Colonic mucosa (tissue), 4 donors: ENCODE measurements around the gene ADGRL3. TPM values are rescaled to one million over a fixed set of nuclear protein-coding genes. Genes with fewer than 3 reads are reported as not detected.

ENCODE experiments used
- DNase-seq: peaks from one replicate; pipeline ENCODE4 v3.0.0-alpha.2; 2020
- H3K27ac ChIP-seq: fragments of 200-600 bp; one replicate; pipeline ENCODE4 v1.8.0; 2021
- H3K27me3 ChIP-seq: fragments of 200-600 bp; one replicate; pipeline ENCODE4 v1.8.0; 2021
- H3K36me3 ChIP-seq: fragments of 200-600 bp; one replicate; pipeline ENCODE4 v1.8.0; 2021
- H3K4me1 ChIP-seq: fragments of 200-600 bp; one replicate; pipeline ENCODE4 v1.8.0; 2021; ENCODE audit warnings: mild to moderate bottlenecking
- H3K4me3 ChIP-seq: fragments of 200-600 bp; one replicate; pipeline ENCODE4 v1.8.0; 2021
- H3K9ac ChIP-seq, 2 donors: one replicate each; pipeline ENCODE4 v1.7.0; 2013; ENCODE audit warnings: control low read depth in 2 of 2, low read depth in 2 of 2, low read length in 2 of 2
- H3K9me3 ChIP-seq: fragments of 200-600 bp; one replicate; pipeline ENCODE4 v1.8.0; 2021
- CTCF ChIP-seq: fragments of 200-600 bp; IDR thresholded peaks from one replicate; pipeline ENCODE4 v1.8.0; 2022; ENCODE audit warnings: antibody characterized with exemption, mild to moderate bottlenecking
- intact Hi-C: fragments of 100-400 bp; cut with DNase I; formaldehyde crosslinking; loops from one replicate; pipeline ENCODE4 v1.14.1; 2022
- total RNA-seq, 2 donors: library from RNA; stranded (reverse); fragmentation: NEBNext Ultra II Directional in 1 of 2; extraction: Animal tissue kit (Norgen Biotek cat#: 25700) in 1 of 2; gene quantifications; one replicate each; pipeline ENCODE4 v1.2.1, GENCODE V29; 2021
- donor health status: healthy.
- donor health status: DM: no; HTN: no; CAD: no.
- donor health status: DM: no; HTN: no; CAD: no.

The ADGRL3 gene
- total RNA-seq, 2 donors from 2014 or later = 4.1 to 4.4 TPM

DNA sequence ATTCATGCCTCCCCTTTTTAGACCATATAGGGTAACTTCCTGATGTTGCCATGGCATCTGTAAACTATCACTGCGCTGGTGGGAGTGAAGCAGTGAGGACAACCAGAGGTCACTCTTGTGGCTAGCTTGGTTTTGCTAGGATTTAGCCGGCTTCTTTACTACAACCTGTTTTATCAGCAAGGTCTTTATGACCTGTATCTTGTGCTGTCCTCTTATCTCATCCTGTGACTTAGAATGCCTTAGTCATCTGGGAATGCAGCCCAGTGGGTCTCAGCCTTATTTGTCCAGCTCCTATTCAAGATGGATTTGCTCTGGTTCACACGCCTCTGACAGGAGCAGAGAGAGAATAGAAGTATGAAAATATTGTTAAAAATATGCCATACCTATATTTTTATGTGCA, 355.7 kb downstream of the ADGRL3 start:
- no peaks in the 10 kb centered on the region for H3K27me3 ChIP-seq
- no peaks in the 10 kb centered on the region for H3K9me3 ChIP-seq
- DNase-seq = no peak
- TF ChIP-seq CTCF = no peak
- no peak overlapping the region for H3K4me3 ChIP-seq
- H3K4me1 ChIP-seq = no peaks in the 10 kb centered on the region
- no peak overlapping the region for H3K9ac ChIP-seq
- intact Hi-C loops = no loop called here
- peak overlapping the region; percentile 26 for H3K27ac ChIP-seq
- H3K36me3 ChIP-seq = no peaks in the 10 kb centered on the region

GRCh38 chr4:61556277-61556676, 356.2 kb downstream of the ADGRL3 start:
- no peak for DNase-seq
- peak overlapping the region; percentile 26 for H3K27ac ChIP-seq
- TF ChIP-seq CTCF = no peak

DNA sequence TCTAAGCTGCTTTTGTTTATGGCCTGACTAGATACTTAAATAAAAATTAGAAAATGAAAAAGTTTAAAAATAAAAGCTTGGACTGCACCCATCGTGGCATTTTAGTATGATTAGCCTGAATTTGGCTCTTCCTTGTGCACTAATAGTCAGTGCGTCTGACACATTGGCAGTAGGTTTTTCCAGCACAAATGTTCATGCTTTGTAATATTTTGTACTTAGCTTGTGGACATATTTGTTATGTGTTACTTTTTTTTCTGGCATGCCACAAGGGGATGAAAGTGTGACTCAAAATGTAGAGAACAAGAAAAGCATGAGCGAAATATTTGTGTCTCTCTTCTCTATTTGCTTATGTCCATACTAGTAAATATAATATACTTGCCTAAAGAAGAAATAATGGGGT, 359.3 kb downstream of the ADGRL3 start:
- intact Hi-C loops = no loop called here
- no peak for DNase-seq
- no peaks in the 10 kb centered on the region for H3K4me1 ChIP-seq

More at GRCh38 chr4:61556277-61556676, 356.2 kb downstream of the ADGRL3 start:
- Histone ChIP-seq H3K4me1 (no peaks in the 10 kb centered on the region), H3K4me3 (no peak overlapping the region), H3K36me3 (no peaks in the 10 kb centered on the region), H3K9me3 (no peaks in the 10 kb centered on the region), H3K9ac (no peak overlapping the region), H3K27me3 (no peaks in the 10 kb centered on the region)
- intact Hi-C loops = no loop called here

DNA sequence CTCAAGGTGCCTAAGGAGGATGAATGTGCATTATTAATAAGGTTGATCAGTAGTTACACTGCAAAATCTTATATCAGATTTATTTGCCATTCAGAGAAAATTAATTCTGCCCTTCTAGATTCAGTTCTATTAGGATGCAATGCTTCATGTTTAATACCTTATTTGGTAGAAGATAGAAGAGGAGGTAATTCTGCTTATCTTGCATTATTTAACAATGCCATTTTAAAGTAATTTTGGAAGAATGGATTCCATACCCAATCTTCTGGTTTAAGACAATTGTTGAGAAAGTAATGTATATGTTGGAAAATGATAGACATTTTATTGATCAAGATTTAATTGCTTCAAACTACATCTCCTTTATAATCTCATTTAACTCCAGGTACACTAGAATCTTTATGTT, 360.9 kb downstream of the ADGRL3 start:
- no peak overlapping the region for H3K9ac ChIP-seq
- intact Hi-C loops = no loop called here
- no peak for DNase-seq
- no peaks in the 10 kb centered on the region for H3K9me3 ChIP-seq
- no peaks in the 10 kb centered on the region for H3K4me1 ChIP-seq
- H3K36me3 ChIP-seq = no peaks in the 10 kb centered on the region
- no peak for TF ChIP-seq CTCF
- no peak overlapping the region for H3K27ac ChIP-seq
- no peak overlapping the region for H3K4me3 ChIP-seq
- no peaks in the 10 kb centered on the region for H3K27me3 ChIP-seq

More for the DNA sequence above, 359.3 kb downstream of the ADGRL3 start:
- no peak overlapping the region for H3K27ac ChIP-seq
- TF ChIP-seq CTCF = no peak
- H3K9ac ChIP-seq = no peak overlapping the region
- H3K4me3 ChIP-seq = no peak overlapping the region
- no peaks in the 10 kb centered on the region for H3K36me3 ChIP-seq
- no peaks in the 10 kb centered on the region for H3K9me3 ChIP-seq
- no peaks in the 10 kb centered on the region for H3K27me3 ChIP-seq

- no peaks in the 10 kb centered on the region for H3K9me3 ChIP-seq
- H3K9ac ChIP-seq = no peak overlapping the region
- no peaks in the 10 kb centered on the region for H3K4me1 ChIP-seq
- intact Hi-C loops = no loop called here
- no peak for DNase-seq
- TF ChIP-seq CTCF = no peak
- no peaks in the 10 kb centered on the region for H3K27me3 ChIP-seq
- no peak overlapping the region for H3K27ac ChIP-seq
- H3K4me3 ChIP-seq = no peak overlapping the region
- no peaks in the 10 kb centered on the region for H3K36me3 ChIP-seq
Measured at GRCh38 chr4:61571761-61572559, 371.8 kb downstream of the ADGRL3 start.
